ENCODE measurements around the gene CCNK.

Gene CCNK

DNA sequence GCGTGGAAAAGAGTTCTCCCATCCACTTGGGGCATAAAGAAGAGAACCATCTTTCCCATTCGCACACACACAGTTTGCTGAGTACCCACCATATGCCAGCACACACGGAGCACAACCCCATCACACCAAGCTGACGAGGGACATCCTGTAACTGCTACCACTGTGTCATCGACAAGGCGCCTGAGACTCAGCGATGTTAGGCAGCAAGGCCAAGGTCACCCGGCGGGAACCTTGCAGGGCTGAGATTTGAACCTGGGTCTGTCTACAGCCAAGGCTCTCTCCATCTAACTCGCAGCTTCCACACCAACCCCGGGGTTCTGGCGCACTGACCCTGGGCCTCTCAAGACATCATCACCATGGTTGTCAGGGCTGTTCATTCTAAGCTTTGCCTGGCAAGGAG is 62.8 kb downstream of the CCNK start:
- in situ Hi-C loops (cut with MboI; ENCODE audit: low pct_unique_long_range_greater_than_20kb, low sequenced_read_pairs, unreplicated experiment) = loop anchor here (25.0 kb wide), 1 partner anchor 343 kb away; no protein-coding TSS in a partner anchor
- no peak for DNase-seq (ENCODE audit: low spot score)
- TF ChIP-seq, protein P1, sequence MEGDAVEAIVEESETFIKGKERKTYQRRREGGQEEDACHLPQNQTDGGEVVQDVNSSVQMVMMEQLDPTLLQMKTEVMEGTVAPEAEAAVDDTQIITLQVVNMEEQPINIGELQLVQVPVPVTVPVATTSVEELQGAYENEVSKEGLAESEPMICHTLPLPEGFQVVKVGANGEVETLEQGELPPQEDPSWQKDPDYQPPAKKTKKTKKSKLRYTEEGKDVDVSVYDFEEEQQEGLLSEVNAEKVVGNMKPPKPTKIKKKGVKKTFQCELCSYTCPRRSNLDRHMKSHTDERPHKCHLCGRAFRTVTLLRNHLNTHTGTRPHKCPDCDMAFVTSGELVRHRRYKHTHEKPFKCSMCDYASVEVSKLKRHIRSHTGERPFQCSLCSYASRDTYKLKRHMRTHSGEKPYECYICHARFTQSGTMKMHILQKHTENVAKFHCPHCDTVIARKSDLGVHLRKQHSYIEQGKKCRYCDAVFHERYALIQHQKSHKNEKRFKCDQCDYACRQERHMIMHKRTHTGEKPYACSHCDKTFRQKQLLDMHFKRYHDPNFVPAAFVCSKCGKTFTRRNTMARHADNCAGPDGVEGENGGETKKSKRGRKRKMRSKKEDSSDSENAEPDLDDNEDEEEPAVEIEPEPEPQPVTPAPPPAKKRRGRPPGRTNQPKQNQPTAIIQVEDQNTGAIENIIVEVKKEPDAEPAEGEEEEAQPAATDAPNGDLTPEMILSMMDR (IDR thresholded peaks at IDR 0.05; ENCODE audit: extremely low read depth, insufficient read depth, missing control alignments) = no peak

DNA sequence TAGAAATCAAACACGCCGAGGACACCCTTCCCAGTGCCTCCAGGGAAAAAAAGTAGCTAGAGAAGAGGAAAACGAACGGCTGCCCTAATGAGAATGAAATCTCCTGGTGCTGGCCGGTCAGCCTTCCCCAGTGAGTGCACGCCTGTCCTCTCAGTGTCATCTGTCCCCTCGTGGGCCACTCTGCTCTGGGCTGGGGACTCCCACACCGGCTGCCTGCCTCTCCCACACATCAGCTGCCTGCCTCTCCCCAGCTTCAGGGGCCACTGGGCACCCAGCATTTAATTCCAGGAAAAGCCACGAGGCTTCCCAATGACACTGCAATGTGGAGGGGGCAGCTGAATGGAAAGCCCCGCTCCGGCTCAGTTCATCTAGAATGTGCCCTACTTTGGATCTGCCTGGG is 63.8 kb downstream of the CCNK start:
- in situ Hi-C loops (cut with MboI; ENCODE audit: low pct_unique_long_range_greater_than_20kb, low sequenced_read_pairs, unreplicated experiment) = loop anchor here (25.0 kb wide), 1 partner anchor 342 kb away; no protein-coding TSS in a partner anchor
- no peak for DNase-seq (ENCODE audit: low spot score)
- TF ChIP-seq, protein P1 (IDR thresholded peaks at IDR 0.05; ENCODE audit: extremely low read depth, insufficient read depth, missing control alignments) = no peak

DNA sequence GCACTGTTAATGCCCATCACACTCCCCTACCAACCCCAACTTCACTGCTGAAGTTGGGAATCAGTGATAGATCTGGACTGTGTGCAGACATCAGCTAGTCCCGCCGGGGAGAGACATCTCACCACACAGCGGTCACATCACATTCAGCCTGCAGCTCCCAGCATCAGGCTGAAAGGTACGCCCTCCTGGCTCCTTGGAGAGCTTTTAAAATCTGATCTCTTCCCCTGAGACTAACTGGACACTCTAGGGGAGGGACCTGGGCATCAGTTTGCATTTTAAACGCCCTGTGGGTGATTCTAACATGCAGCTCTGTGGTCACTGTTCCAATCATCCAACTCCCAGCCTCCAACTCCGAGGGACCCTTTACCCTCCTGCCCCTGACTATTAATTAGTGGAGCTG is 64.4 kb downstream of the CCNK start:
- in situ Hi-C loops (cut with MboI; ENCODE audit: low pct_unique_long_range_greater_than_20kb, low sequenced_read_pairs, unreplicated experiment) = loop anchor here (25.0 kb wide), 1 partner anchor 342 kb away; no protein-coding TSS in a partner anchor
- TF ChIP-seq, protein P1 (IDR thresholded peaks at IDR 0.05; ENCODE audit: extremely low read depth, insufficient read depth, missing control alignments) = no peak
- DNase-seq (ENCODE audit: low spot score) = no peak

DNA sequence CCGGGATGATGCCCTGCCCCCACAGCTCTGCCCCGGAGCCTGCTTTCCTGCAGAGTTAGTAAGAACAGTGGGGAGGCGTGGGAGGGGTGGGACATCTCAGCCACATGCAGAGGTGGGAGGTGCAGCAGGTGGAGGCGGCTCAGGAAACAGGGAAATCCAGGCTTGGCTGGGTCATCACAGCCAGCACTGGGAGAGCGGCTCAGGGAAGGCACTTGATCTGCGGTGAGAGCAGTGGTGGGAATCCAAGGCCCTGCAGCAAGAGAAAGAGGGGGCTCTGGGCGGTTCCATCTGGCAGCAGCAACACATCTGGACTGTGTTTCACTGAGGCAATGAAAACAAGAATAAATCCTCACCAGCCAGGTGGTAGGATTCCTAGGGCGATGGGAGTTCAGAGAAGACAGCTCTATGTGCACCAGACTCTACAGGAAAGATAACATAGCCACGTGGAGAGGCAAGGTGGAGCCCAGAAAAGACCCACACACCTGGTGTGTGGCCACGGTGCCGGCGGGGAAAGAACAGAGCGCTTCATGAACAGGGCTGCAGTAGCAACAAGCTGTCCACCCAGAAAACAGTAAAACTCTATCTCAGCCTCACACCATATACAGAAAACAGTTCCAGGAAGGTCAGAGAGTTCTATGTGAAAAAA is 65.1 kb downstream of the CCNK start:
- DNase-seq (ENCODE audit: low spot score) = no peak
- TF ChIP-seq, protein P1 (IDR thresholded peaks at IDR 0.05; ENCODE audit: extremely low read depth, insufficient read depth, missing control alignments) = no peak
- in situ Hi-C loops (cut with MboI; ENCODE audit: low pct_unique_long_range_greater_than_20kb, low sequenced_read_pairs, unreplicated experiment) = loop anchor here (25.0 kb wide), 1 partner anchor 341 kb away; no protein-coding TSS in a partner anchor

DNA sequence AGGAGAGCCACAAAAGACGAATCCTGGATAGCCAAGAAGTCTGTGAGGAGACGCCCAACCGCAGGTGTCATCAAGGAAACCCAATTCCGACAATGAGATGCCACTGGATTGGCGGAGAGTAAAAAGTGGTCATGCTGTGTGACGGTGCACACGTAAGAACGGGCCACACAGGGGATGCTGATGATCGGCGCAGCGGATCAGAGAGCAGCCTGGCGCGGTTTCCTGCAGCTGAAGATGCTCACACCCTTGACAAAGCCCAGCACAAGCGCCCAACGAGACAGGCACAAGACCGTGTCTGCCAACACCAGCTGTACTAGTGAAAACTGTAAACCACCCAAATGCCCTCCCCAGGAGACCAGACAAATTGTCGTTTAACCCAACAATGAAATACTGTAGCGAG is 67.0 kb downstream of the CCNK start:
- no peak for DNase-seq (ENCODE audit: low spot score)
- TF ChIP-seq, protein P1 (IDR thresholded peaks at IDR 0.05; ENCODE audit: extremely low read depth, insufficient read depth, missing control alignments) = no peak
- in situ Hi-C loops (cut with MboI; ENCODE audit: low pct_unique_long_range_greater_than_20kb, low sequenced_read_pairs, unreplicated experiment) = loop anchor here (25.0 kb wide), 1 partner anchor 339 kb away; no protein-coding TSS in a partner anchor

DNA sequence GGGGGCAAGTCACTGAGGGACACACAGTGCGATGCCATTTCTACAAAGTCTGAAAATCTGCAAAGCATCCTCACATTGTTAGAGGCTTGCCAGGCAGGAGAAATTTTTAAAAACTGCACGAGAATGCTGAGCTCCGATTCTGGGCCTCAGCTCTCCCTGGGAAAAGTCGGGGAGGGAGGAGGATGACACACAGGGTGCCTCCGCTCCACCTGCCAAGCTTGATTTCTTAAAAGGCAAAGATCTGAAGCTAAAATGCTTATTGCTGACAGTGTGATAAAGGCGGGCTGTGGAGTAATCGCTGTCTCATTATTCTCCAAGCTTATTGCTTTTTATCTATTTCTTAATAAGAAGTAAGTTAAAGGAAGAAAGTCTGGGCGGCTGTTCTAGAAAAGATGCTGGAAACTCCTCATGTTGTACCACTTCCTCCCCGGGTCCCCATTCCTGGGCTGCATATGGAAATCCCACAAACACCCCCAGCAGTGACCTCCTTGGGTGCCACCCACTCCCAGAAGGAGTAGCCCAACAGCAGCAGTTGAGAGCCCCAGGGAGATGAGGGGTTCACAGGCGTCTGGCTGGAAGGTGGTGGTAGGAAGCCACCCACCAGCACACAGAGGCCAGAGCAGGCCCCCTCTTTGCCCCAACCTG is 67.8 kb downstream of the CCNK start:
- in situ Hi-C loops (cut with MboI; ENCODE audit: low pct_unique_long_range_greater_than_20kb, low sequenced_read_pairs, unreplicated experiment) = loop anchor here (25.0 kb wide), 1 partner anchor 338 kb away; no protein-coding TSS in a partner anchor
- TF ChIP-seq, protein P1 (IDR thresholded peaks at IDR 0.05; ENCODE audit: extremely low read depth, insufficient read depth, missing control alignments) = no peak
- no peak for DNase-seq (ENCODE audit: low spot score)

Data from GM13977 (cell line).